Neural crest cell (in vitro differentiated cells): ENCODE results near the gene GRID2IP. TPM values are rescaled to one million over a fixed set of nuclear protein-coding genes. Genes with fewer than 3 reads are reported as not detected.

Experiments used
- DNase-seq: peaks from one replicate; pipeline ENCODE4 v3.0.0; 2021; ENCODE audit warnings: low read depth, mixed read lengths, low spot score
- H3K27ac Mint-ChIP-seq: one replicate; pipeline ENCODE4 v1.8.0; 2021; ENCODE audit warnings: mild to moderate bottlenecking, mixed read lengths; ENCODE audit not compliant: unreplicated experiment
- H3K27me3 Mint-ChIP-seq: 2 replicates; pipeline ENCODE4 v1.8.0; 2021; ENCODE audit warnings: low read depth, mild to moderate bottlenecking, mixed read lengths
- H3K36me3 Mint-ChIP-seq: 2 replicates; pipeline ENCODE4 v1.8.0; 2021; ENCODE audit warnings: low read depth, mild to moderate bottlenecking, mixed read lengths
- H3K4me1 Mint-ChIP-seq: 2 replicates; pipeline ENCODE4 v1.8.0; 2021; ENCODE audit warnings: mixed read lengths
- H3K4me3 Mint-ChIP-seq: one replicate; pipeline ENCODE4 v1.8.0; 2021; ENCODE audit warnings: mild to moderate bottlenecking, mixed read lengths
- H3K9me3 Mint-ChIP-seq: 2 replicates; pipeline ENCODE4 v1.8.0; 2021; ENCODE audit warnings: mixed read lengths
- long read RNA-seq: library from polyadenylated mRNA; unstranded; transcript quantifications from one replicate; pipeline ENCODE4 v2.0.0, GENCODE V29; 2020
- total RNA-seq: library from RNA; stranded (reverse); gene quantifications from 2 replicates; pipeline ENCODE4 v1.2.1, GENCODE V29; 2021
- TF ChIP-seq, protein P1 (sequence below): fragments of 200-600 bp; sonication (generic); conservative IDR thresholded peaks from 2 replicates; pipeline ENCODE4 v1.5.0; 2021; ENCODE audit warnings: antibody characterized with exemption, mild to moderate bottlenecking

Gene GRID2IP
- 0.54 and 0.61 TPM in 2 replicates for total RNA-seq
- long read RNA-seq = 0 reads

DNA sequence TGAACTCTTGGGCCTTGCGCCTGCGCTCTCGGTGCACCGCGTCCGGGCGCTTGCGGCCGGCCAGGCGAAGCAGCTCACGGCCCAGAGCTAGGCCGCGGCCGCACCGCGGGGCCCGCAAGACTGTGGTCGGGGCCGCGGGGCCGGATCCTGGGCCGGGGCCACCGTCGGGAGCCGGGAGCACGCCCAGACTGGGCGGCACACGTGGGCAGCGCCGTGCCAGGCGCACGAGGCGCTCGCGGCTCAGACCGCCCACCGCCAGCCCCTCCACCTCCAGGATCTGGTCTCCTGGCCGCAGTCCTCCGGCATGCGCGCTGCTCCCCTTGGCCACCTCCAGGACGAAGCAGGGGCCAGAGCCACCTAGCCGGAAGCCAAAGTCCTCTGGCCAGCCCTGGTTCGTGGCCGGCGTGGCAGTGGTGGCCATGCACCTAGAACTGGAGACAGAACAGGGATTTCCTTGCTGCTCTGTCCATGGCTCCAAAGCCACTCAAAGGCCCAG lies at the start of gene GRID2IP:
TSS of gene GRID2IP (minus strand) at position 446 of the 496 bp plus-strand sequence. CDS start at position 421, 25 bp downstream.
- H3K27ac Mint-ChIP-seq = no peak within 1 kb of the TSS
- DNase-seq = no peak

DNA sequence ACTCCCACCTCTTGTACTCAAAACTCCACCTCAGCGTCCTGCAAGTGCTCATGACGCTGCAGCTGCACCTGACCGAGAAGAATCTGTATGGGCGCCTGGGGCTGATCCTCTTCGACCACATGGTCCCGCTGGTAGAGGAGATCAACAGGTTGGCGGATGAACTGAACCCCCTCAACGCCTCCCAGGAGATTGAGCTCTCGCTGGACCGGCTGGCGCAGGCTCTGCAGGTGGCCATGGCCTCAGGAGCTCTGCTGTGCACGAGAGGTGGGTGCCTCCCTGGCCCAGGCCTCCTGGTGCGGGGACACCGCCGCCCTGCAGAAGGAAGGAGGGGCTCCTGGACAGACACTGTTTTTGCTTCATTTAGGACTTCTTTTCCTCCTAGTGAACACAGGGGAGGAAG lies 48.8 kb upstream of the GRID2IP start:
- peaks cover 7% of the 10 kb centered on the region for H3K36me3 Mint-ChIP-seq
- TF ChIP-seq, protein P1, sequence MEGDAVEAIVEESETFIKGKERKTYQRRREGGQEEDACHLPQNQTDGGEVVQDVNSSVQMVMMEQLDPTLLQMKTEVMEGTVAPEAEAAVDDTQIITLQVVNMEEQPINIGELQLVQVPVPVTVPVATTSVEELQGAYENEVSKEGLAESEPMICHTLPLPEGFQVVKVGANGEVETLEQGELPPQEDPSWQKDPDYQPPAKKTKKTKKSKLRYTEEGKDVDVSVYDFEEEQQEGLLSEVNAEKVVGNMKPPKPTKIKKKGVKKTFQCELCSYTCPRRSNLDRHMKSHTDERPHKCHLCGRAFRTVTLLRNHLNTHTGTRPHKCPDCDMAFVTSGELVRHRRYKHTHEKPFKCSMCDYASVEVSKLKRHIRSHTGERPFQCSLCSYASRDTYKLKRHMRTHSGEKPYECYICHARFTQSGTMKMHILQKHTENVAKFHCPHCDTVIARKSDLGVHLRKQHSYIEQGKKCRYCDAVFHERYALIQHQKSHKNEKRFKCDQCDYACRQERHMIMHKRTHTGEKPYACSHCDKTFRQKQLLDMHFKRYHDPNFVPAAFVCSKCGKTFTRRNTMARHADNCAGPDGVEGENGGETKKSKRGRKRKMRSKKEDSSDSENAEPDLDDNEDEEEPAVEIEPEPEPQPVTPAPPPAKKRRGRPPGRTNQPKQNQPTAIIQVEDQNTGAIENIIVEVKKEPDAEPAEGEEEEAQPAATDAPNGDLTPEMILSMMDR = no peak
- no peaks in the 10 kb centered on the region for H3K4me1 Mint-ChIP-seq
- no peak overlapping the region for H3K4me3 Mint-ChIP-seq
- no peaks in the 10 kb centered on the region for H3K9me3 Mint-ChIP-seq
- no peak for DNase-seq
- H3K27ac Mint-ChIP-seq = no peak overlapping the region
- no peaks in the 10 kb centered on the region for H3K27me3 Mint-ChIP-seq

More for the DNA sequence above, at the start of gene GRID2IP:
- Mint-ChIP-seq H3K9me3 (no peaks in the 10 kb centered on the region), H3K4me3 (no peak within 1 kb of the TSS), H3K4me1 (no peaks in the 10 kb centered on the region), H3K36me3 (no peaks in the 10 kb centered on the region), H3K27me3 (no peaks in the 10 kb centered on the region)
- TF ChIP-seq, protein P1 = no peak

DNA sequence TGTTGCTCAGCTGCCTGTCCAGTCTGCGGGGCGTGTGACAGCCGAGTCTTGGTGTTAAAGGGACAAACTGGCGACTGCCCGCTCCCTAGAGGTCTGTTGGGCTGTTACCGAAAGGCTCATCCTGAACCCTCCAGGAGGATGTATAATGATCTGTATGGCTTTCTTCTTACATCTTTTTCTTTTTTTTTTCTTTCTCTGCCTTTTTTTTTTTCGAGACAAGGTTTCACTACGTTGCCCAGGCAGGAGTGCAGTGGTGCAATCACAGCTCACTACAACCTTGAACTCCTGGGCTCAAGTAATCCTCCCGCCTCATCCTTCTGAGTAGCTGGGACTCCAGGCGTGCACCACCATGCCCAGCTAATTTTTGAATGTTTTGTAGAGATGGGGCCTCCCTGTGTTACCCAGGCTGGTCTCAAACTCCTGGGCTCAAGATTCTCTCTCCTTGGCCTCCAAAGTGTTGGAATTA lies 39.4 kb upstream of the GRID2IP start:
- Mint-ChIP-seq H3K27ac (peak overlapping the region; percentile 44), H3K27me3 (no peaks in the 10 kb centered on the region), H3K4me1 (peaks cover 17% of the 10 kb centered on the region), H3K4me3 (peak overlapping the region; percentile 89), H3K9me3 (no peaks in the 10 kb centered on the region), H3K36me3 (peaks cover 8% of the 10 kb centered on the region)
- TF ChIP-seq, protein P1 = no peak
- no peak for DNase-seq

DNA sequence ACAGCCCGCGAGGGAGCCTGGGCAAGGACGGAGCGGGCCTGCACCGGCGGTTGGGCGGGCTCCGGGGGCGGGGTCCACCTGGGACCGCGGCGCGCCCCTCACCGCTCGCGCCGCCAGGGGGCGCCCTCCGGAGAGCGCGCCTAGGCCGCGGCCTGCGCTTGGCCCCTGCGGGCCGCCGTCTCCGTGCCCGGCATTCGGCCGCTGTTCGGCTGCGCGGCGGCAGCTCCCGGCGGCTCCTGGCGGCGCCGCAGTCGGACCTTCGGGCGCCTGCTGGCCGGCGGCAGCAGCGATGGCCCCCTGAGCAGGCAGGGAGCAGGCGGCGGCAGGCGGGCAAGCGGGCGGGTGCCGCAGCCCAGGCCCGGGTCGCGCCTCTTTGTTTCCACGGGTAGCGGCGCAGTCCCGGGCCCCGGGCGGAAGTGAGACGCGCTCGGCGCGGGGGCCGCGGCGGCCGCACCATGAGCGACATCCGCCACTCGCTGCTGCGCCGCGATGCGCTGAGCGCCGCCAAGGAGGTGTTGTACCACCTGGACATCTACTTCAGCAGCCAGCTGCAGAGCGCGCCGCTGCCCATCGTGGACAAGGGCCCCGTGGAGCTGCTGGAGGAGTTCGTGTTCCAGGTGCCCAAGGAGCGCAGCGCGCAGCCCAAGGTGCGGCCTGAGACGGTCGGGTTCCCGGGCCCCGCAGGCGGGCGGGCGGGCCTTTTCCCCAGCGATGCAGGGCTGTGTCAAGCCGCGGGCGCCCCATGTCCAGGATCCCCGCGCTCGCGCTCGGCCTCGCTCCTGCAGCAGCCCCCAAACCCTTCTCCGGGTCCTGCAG lies 38.8 kb upstream of the GRID2IP start, which contains the start of gene INTS15:
TSS of gene INTS15 (plus strand) at position 193 of the 816 bp plus-strand sequence. CDS start at position 456, 263 bp downstream.
- no peaks in the 10 kb centered on the region for H3K27me3 Mint-ChIP-seq
- H3K4me1 Mint-ChIP-seq = peaks cover 17% of the 10 kb centered on the region
- H3K36me3 Mint-ChIP-seq = peaks cover 9% of the 10 kb centered on the region
- peak; percentile 74 for DNase-seq
- no peaks in the 10 kb centered on the region for H3K9me3 Mint-ChIP-seq
- TF ChIP-seq, protein P1 = peak; percentile 84
- peak within 1 kb of the TSS; percentile 44 for H3K27ac Mint-ChIP-seq
- peak within 1 kb of the TSS; percentile 89 for H3K4me3 Mint-ChIP-seq

DNA sequence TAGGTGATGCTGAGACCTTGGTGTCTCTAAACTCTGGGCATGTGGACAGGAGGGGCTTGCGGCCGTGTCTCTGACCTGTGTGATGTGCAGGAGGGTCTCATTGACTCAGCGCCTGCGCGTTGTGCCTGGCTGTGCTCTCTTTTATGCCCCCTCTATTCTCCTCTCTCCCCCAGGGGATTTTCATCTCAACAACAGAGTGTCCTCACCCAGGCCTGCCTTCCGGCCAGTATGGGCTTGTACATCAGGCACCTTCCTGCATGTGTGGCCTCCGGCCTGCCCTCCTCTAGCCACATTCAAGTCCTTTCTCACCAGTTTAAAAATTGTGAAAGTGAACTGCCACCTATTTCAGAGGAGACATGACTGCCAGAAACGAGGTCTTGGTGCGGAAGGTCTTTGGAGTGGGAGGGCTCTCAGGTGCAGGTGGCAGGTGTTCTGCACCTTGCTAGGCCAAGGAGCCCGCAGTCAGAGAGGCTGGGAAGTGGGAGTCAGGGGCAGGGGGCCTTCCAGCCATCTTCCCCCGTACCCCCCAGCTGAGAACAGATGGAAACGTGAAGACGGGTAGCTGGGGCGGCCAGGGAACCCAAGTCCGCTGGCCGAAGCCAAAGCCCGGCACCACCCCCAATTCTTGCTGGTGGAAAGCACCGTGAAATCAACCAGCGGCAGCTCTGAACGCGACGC lies 38.0 kb upstream of the GRID2IP start:
- Mint-ChIP-seq H3K27me3 (no peaks in the 10 kb centered on the region), H3K36me3 (peaks cover 14% of the 10 kb centered on the region), H3K4me1 (peaks cover 17% of the 10 kb centered on the region), H3K27ac (no peak overlapping the region), H3K4me3 (peak overlapping the region; percentile 85), H3K9me3 (no peaks in the 10 kb centered on the region)
- TF ChIP-seq, protein P1 = no peak
- no peak for DNase-seq
